ENCODE results near the gene PMM2.
"Not testable (repeated sequence)": the region's sequence is repeated elsewhere in the genome, so short reads cannot be mapped to it uniquely, and the experiment has no call there.

Gene PMM2

GRCh38 chr16:8822403-8822802 is 24.8 kb downstream of the PMM2 start:
- no peak overlapping the region for H3K27ac ChIP-seq
- TF ChIP-seq CTCF (conservative IDR thresholded peaks at IDR 0.05), result no peak

- no peak overlapping the region for H3K27ac ChIP-seq
- TF ChIP-seq CTCF (conservative IDR thresholded peaks at IDR 0.05), result no peak
Observed at GRCh38 chr16:8826278-8826879, 28.7 kb downstream of the PMM2 start.

GRCh38 chr16:8828541-8829165 is 31.0 kb downstream of the PMM2 start:
- no peak overlapping the region for H3K27ac ChIP-seq
- TF ChIP-seq CTCF (conservative IDR thresholded peaks at IDR 0.05), result no peak

GRCh38 chr16:8831450-8831849 is 33.8 kb downstream of the PMM2 start:
- no peak overlapping the region for H3K27ac ChIP-seq
- no peak for TF ChIP-seq CTCF (conservative IDR thresholded peaks at IDR 0.05)

GRCh38 chr16:8831871-8832716 is 34.5 kb downstream of the PMM2 start:
- H3K27ac ChIP-seq, result no peak overlapping the region
- no peak for TF ChIP-seq CTCF (conservative IDR thresholded peaks at IDR 0.05)

GRCh38 chr16:8832717-8833105 is 35.1 kb downstream of the PMM2 start:
- H3K27ac ChIP-seq, result no peak overlapping the region

GRCh38 chr16:8836797-8837196 is 39.2 kb downstream of the PMM2 start:
- not testable (repeated sequence) for H3K27ac ChIP-seq

More at GRCh38 chr16:8832717-8833105, 35.1 kb downstream of the PMM2 start:
- no peak for TF ChIP-seq CTCF (conservative IDR thresholded peaks at IDR 0.05)

- not testable (repeated sequence) for H3K27ac ChIP-seq
Observed at GRCh38 chr16:8837594-8837993, 40.0 kb downstream of the PMM2 start.

- not testable (repeated sequence) for H3K27ac ChIP-seq
Observed at GRCh38 chr16:8842016-8842415, 44.4 kb downstream of the PMM2 start.

- H3K27ac ChIP-seq, result not testable (repeated sequence)
Observed at GRCh38 chr16:8843296-8843695, 45.7 kb downstream of the PMM2 start.

Measured in VCaP (cell line).